ENCODE results near the gene GRHL3.

Gene GRHL3

DNA sequence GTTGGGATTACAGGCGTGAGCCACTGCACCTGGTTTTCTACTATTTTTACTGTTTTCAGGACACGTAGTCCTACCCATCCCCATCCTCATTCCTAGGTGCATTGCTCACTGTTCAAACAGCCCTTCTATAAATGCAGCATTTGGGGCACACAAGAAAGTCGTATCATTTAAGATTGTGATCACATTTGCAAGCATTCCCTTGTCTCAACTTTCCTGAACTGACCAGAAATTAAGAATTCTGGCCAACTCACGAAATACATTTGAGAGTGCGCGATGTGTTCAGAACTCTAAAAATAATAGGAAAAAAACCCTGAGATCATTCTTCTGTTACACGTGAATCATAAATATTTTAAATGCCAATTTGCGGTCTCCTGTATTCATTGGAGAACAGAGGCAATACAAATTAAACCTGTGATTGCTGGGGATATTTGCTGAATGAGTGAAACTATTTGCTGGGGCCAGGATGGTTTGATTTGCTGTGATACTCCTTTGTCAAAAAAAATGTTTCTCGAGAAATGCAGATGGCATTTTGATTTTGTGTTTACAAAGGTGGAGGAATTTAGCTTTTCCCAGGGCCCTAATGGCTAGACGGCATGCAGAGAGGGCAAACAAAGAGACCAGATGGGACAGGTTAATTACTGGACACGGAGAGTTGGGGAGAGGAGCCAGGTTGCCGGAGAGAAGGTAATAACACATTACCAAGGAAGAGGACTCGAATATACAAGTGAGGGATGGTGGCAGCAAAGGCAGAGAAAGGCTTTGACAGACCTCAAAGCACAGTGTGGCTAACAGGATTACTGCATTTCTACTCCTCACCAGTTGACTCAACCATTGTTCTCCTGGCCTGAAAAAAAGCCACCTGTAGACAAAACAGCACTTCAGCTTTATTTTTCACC, 56.0 kb downstream of the GRHL3 start:
- no peak for TF ChIP-seq POU2F2 (IDR thresholded peaks at IDR 0.05; ENCODE audit: low read depth, low read length)
- no peak for TF ChIP-seq PAX5 (IDR thresholded peaks at IDR 0.05; ENCODE audit: insufficient read depth, low read length, severe bottlenecking)
- TF ChIP-seq TAF1 (IDR thresholded peaks at IDR 0.05; ENCODE audit: low read depth, low read length): no peak
- TF ChIP-seq SPI1 (IDR thresholded peaks at IDR 0.05; ENCODE audit: low read depth, low read length): no peak
- no peak for TF ChIP-seq POLR2AphosphoS5 (IDR thresholded peaks at IDR 0.05; ENCODE audit: low read depth, low read length)
- TF ChIP-seq POLR2A (IDR thresholded peaks at IDR 0.05; ENCODE audit: low read depth, low read length): no peak
- FAIRE-seq (no peak), DNase-seq (ENCODE audit: insufficient read length, low spot score) (no peak)

DNA sequence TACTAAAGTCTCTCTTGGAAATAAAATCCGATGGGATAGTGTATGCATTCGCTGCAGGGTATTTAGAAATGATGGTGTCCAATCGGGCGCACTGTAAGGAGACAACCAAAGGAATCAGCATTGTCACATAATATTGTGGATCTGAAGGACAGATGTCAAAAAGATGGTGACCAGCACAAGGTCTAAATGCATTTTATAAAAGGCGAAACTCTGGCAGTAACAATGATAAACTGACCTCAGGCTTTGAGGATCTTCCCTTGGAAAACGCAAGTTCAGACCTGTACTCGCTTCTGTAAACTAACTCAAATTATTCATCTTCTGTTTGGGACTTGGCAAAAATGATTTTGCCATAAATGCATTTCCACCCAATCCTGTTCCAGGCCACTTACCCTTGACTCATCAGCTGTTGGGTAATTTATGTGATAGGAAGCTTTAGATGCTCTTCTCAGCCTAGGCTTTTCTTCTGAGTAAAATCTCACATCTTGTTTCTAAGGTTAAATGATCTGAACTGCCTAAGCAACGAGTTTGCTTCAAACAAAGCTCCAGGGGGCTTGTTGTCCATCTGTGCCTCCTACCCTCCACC, 60.7 kb downstream of the GRHL3 start:
- DNase-seq (ENCODE audit: insufficient read length, low spot score) (no peak), FAIRE-seq (no peak)
- TF ChIP-seq POU2F2 (IDR thresholded peaks at IDR 0.05; ENCODE audit: low read depth, low read length): no peak
- TF ChIP-seq POLR2AphosphoS5 (IDR thresholded peaks at IDR 0.05; ENCODE audit: low read depth, low read length): no peak
- no peak for TF ChIP-seq POLR2A (IDR thresholded peaks at IDR 0.05; ENCODE audit: low read depth, low read length)
- no peak for TF ChIP-seq PAX5 (IDR thresholded peaks at IDR 0.05; ENCODE audit: insufficient read depth, low read length, severe bottlenecking)
- TF ChIP-seq SPI1 (IDR thresholded peaks at IDR 0.05; ENCODE audit: low read depth, low read length): no peak
- no peak for TF ChIP-seq TAF1 (IDR thresholded peaks at IDR 0.05; ENCODE audit: low read depth, low read length)

DNA sequence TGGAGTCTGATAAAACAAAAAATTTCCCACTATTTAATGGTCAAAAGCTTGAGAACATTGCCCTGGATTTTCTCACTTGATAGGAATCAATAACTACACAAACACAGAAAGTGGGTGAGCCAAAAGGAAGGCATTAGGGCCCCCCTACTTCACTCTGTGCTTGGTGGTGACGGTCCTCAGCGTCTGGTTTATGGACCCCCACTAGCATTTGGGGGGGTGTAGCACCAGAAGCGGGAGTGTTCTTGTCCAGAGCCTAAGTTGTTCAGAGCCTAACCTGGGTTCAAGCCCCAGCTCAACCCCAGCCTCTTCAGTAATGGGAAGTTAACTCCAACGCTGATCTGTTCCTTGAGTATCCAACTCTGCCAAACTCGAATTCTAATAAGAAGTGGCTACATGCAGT, 61.4 kb downstream of the GRHL3 start:
- no peak for FAIRE-seq
- TF ChIP-seq POLR2A (IDR thresholded peaks at IDR 0.05; ENCODE audit: low read depth, low read length) (no peak), POLR2AphosphoS5 (IDR thresholded peaks at IDR 0.05; ENCODE audit: low read depth, low read length) (no peak), SPI1 (IDR thresholded peaks at IDR 0.05; ENCODE audit: low read depth, low read length) (no peak), PAX5 (IDR thresholded peaks at IDR 0.05; ENCODE audit: insufficient read depth, low read length, severe bottlenecking) (no peak), TAF1 (IDR thresholded peaks at IDR 0.05; ENCODE audit: low read depth, low read length) (no peak), POU2F2 (IDR thresholded peaks at IDR 0.05; ENCODE audit: low read depth, low read length) (no peak)
- no peak for DNase-seq (ENCODE audit: insufficient read length, low spot score)

DNA sequence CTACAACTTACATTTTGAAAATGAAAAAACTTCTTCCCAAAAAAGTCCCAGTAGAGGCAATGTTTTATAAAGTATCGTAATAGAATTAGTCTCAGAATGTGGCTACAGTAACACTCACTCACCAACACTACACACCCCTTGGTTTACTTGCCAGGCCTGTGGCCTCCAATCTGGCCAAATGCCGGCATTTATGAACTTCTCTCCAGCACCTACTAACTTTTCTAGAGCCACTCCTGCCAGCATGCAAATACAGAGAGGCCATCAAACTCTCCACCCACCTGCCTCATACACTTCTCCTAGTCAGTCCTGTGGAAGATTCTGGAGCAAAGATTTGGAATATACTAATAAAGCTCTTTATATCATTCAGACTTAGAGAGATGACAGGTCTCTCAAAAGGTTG, 62.1 kb downstream of the GRHL3 start:
- no peak for TF ChIP-seq POU2F2 (IDR thresholded peaks at IDR 0.05; ENCODE audit: low read depth, low read length)
- no peak for TF ChIP-seq SPI1 (IDR thresholded peaks at IDR 0.05; ENCODE audit: low read depth, low read length)
- no peak for TF ChIP-seq POLR2AphosphoS5 (IDR thresholded peaks at IDR 0.05; ENCODE audit: low read depth, low read length)
- no peak for TF ChIP-seq PAX5 (IDR thresholded peaks at IDR 0.05; ENCODE audit: insufficient read depth, low read length, severe bottlenecking)
- TF ChIP-seq POLR2A (IDR thresholded peaks at IDR 0.05; ENCODE audit: low read depth, low read length): no peak
- no peak for TF ChIP-seq TAF1 (IDR thresholded peaks at IDR 0.05; ENCODE audit: low read depth, low read length)
- FAIRE-seq (no peak), DNase-seq (ENCODE audit: insufficient read length, low spot score) (no peak)

DNA sequence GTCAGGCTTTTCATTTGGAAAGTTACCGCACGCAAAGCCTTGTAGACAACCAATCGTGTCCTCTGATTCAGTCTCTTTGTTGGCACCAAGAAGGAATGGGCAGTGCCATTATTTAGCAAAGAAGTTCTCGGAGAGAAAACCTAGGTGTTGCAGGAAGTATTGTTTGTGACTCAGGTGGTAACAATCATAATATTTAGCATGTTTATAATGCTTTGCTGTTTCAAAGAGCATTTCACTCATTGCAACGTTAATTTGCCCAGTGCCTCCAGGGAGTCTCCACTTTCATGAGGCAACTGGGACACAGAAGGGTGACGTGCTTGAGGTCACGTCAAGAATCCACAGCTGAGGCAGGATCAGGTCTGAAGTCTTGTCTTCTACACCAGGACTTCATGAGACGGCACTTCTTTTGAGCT, 63.0 kb downstream of the GRHL3 start:
- TF ChIP-seq PAX5 (IDR thresholded peaks at IDR 0.05; ENCODE audit: insufficient read depth, low read length, severe bottlenecking): no peak
- no peak for TF ChIP-seq SPI1 (IDR thresholded peaks at IDR 0.05; ENCODE audit: low read depth, low read length)
- TF ChIP-seq POLR2A (IDR thresholded peaks at IDR 0.05; ENCODE audit: low read depth, low read length): no peak
- no peak for TF ChIP-seq TAF1 (IDR thresholded peaks at IDR 0.05; ENCODE audit: low read depth, low read length)
- no peak for TF ChIP-seq POLR2AphosphoS5 (IDR thresholded peaks at IDR 0.05; ENCODE audit: low read depth, low read length)
- TF ChIP-seq POU2F2 (IDR thresholded peaks at IDR 0.05; ENCODE audit: low read depth, low read length): no peak
- DNase-seq (ENCODE audit: insufficient read length, low spot score) (no peak), FAIRE-seq (no peak)

DNA sequence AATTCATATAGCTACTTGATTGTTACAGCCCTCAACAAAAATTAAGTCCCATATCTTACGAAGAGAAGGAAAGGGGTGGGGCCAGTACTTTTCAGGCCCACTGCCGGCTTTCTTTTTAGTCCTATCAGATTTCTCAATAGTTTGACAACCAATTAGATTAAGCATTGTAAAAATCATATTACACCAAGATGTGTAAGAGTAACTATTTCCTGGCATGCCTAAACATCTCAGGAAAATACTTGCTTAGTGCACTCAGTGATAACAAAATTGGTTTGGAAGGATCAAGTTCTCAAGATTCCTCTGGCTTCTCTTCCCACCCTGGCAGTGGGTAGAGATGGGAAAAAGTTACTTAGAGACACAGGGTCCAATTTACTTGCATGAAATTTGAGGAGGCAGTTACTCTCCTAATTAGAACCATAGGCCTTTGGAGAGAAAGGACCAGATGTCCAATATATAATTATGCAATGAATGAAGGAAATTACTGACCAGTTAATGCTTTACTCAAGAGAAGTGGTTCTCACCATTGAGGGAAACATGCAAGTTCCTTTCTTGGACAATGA, 64.3 kb downstream of the GRHL3 start:
- no peak for DNase-seq (ENCODE audit: insufficient read length, low spot score)
- TF ChIP-seq POU2F2 (IDR thresholded peaks at IDR 0.05; ENCODE audit: low read depth, low read length) (no peak), SPI1 (IDR thresholded peaks at IDR 0.05; ENCODE audit: low read depth, low read length) (no peak), POLR2A (IDR thresholded peaks at IDR 0.05; ENCODE audit: low read depth, low read length) (no peak), POLR2AphosphoS5 (IDR thresholded peaks at IDR 0.05; ENCODE audit: low read depth, low read length) (no peak), TAF1 (IDR thresholded peaks at IDR 0.05; ENCODE audit: low read depth, low read length) (no peak), PAX5 (IDR thresholded peaks at IDR 0.05; ENCODE audit: insufficient read depth, low read length, severe bottlenecking) (no peak)
- no peak for FAIRE-seq

DNA sequence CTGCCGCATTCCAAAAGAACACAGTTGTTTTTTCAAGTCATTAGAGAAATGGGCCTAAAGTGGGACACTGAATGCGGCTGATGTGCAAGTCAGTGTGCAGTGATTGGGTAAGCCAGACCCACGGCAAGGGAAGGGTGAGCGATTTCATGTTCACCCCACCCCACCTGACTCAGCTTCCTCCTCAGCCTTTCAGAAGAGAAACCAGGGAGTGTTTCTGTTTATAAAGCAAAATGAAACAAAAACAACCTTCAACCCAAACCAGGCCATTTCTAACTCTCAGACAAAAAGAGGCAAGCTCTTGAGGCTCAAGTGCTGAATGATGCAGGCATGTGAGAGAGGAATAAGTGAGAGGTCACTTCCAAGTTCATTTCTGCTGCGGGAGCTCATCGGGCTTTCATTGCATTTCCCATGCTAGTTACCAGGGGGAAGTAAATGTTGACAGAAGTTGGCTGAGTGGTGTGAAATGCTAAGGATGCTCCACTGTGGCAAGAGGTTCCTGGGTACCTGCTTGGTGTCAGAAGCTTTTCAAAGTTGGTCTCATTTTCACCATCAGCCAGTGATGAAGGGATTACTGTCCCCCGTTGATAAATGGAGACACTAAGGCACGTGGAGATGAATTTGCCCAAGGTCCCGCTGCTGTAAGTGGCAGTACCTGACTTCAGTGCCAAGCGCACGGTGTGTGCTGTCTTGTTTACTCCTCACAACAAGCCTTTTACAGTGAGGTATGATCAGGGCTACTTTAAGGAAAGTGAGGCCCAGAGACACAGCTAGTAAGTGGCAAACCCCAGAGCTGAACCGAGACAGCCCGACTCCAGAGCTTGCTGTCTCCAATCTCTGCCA, 65.3 kb downstream of the GRHL3 start:
- peak; percentile 70 for FAIRE-seq
- DNase-seq (ENCODE audit: insufficient read length, low spot score): peak; percentile 34
- TF ChIP-seq SPI1 (IDR thresholded peaks at IDR 0.05; ENCODE audit: low read depth, low read length): no peak
- no peak for TF ChIP-seq POLR2A (IDR thresholded peaks at IDR 0.05; ENCODE audit: low read depth, low read length)
- TF ChIP-seq PAX5 (IDR thresholded peaks at IDR 0.05; ENCODE audit: insufficient read depth, low read length, severe bottlenecking): no peak
- TF ChIP-seq POU2F2 (IDR thresholded peaks at IDR 0.05; ENCODE audit: low read depth, low read length): no peak
- no peak for TF ChIP-seq TAF1 (IDR thresholded peaks at IDR 0.05; ENCODE audit: low read depth, low read length)
- no peak for TF ChIP-seq POLR2AphosphoS5 (IDR thresholded peaks at IDR 0.05; ENCODE audit: low read depth, low read length)

DNA sequence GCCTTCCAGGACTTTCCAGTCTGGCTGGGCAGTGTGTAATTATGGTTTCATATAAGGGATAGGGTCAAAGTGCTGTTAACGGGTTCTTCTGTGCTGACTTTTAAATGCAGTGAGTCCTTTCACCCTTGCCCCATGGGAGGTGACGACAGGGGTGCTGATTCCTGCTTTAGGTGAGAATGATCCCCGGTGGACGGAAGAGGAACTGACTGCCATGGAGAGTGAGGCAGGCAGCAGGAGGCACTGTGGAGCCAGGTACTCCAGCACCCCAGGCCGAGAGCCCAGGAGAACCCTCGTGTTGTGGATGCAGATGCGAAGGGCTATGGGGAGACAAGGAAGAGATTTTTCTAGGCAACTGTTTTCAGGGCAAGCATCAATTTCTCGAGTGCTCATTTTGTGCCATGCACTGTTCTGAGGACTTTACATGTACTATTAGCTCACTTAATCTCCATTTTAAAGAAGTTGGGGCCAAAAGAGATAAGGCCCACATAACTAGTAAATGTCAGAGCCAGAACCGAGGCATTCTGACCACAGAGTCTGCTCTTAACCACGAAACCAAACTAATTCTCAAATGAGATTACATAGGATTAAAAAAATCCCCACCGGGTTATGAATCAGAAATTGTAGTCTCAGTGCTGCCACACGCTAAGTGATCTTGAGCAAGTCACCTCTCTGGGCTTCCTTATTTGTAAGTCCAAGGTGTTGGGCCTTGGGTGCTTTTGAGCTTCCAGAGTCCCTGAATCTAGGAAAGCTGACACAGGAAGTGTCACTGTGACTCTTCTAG, 66.2 kb downstream of the GRHL3 start:
- FAIRE-seq (peak; percentile 69), DNase-seq (ENCODE audit: insufficient read length, low spot score) (no peak)
- TF ChIP-seq SPI1 (IDR thresholded peaks at IDR 0.05; ENCODE audit: low read depth, low read length): peak; percentile 41; the same call in 1 of the 2 replicates
- no peak for TF ChIP-seq POLR2A (IDR thresholded peaks at IDR 0.05; ENCODE audit: low read depth, low read length)

All from GM12891 (cell line).